Ascending aorta (tissue), 2 donors: Measurements from ENCODE around the gene GRM7. TPM values are rescaled to one million over a fixed set of nuclear protein-coding genes. Genes with fewer than 3 reads are reported as not detected.

Source experiments
- DNase-seq, 2 donors: peaks; one replicate each; pipeline ENCODE4 v3.0.0-alpha.2; 2019; ENCODE audit warnings: low spot score in 2 of 2
- H3K27ac ChIP-seq, 2 donors: fragments of 200-600 bp; sonication (generic); one replicate each; pipeline ENCODE4 v1.5.1; 2016 to 2017; ENCODE audit warnings: mild to moderate bottlenecking in 1 of 2
- H3K27me3 ChIP-seq: fragments of 200-600 bp; sonication (generic); one replicate; pipeline ENCODE4 v1.5.1; 2017
- H3K36me3 ChIP-seq, 2 donors: fragments of 200-600 bp; sonication (generic); one replicate each; pipeline ENCODE4 v1.5.1; 2016
- H3K4me1 ChIP-seq, 2 donors: fragments of 200-600 bp; sonication (generic); one replicate each; pipeline ENCODE4 v1.5.1; 2016 to 2017; ENCODE audit warnings: mild to moderate bottlenecking in 1 of 2
- H3K4me3 ChIP-seq, 2 donors: fragments of 200-600 bp; sonication (generic); one replicate each; pipeline ENCODE4 v1.5.1; 2016 to 2017; ENCODE audit warnings: mild to moderate bottlenecking in 1 of 2
- H3K9me3 ChIP-seq, 2 donors: fragments of 200-600 bp; sonication (generic); one replicate each; pipeline ENCODE4 v1.5.1; 2016
- intact Hi-C: fragments of 100-400 bp; cut with DNase I; formaldehyde crosslinking; loops from one replicate; pipeline ENCODE4 v1.15.1; 2023
- total RNA-seq: library from RNA; depleted of rRNA; stranded (reverse); fragments of >200 nt; gene quantifications from one replicate; pipeline ENCODE4 v1.1.0, GENCODE V29; 2016
- TF ChIP-seq, protein P1 (sequence below), 3 experiments: fragments of 200-600 bp in 2 of 3; fragments of 450-650 bp in 1 of 3; sonication (generic) in 2 of 3; IDR thresholded peaks; one replicate each; pipeline ENCODE4 v1.5.1; 2016 to 2019; ENCODE audit warnings: antibody characterized with exemption in 3 of 3, mild to moderate bottlenecking in 1 of 3, moderate library complexity in 1 of 3

The GRM7 gene
- total RNA-seq, 1 donor from 2014 or later: 4.8 TPM

DNA sequence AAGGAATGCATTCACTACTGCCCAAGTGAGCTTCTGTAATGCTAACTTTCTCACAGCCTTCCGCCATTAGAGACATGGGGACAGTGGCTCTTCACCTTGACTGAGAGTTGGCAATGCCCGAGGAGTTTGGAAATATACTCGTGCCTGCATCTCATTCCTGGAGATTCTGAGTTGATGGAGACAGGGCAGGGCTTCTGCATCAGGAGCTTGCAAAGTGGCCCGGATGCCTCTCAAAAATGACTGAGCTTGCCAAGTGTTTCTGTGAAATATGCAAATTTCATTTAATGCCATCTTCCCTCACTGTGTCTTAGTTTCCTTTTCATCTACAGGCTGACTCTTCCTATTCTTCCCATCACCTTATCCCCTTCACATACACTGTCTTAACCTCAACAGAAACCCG, 346.2 kb downstream of the GRM7 start:
- intact Hi-C loops: no loop called here
- TF ChIP-seq, protein P1, sequence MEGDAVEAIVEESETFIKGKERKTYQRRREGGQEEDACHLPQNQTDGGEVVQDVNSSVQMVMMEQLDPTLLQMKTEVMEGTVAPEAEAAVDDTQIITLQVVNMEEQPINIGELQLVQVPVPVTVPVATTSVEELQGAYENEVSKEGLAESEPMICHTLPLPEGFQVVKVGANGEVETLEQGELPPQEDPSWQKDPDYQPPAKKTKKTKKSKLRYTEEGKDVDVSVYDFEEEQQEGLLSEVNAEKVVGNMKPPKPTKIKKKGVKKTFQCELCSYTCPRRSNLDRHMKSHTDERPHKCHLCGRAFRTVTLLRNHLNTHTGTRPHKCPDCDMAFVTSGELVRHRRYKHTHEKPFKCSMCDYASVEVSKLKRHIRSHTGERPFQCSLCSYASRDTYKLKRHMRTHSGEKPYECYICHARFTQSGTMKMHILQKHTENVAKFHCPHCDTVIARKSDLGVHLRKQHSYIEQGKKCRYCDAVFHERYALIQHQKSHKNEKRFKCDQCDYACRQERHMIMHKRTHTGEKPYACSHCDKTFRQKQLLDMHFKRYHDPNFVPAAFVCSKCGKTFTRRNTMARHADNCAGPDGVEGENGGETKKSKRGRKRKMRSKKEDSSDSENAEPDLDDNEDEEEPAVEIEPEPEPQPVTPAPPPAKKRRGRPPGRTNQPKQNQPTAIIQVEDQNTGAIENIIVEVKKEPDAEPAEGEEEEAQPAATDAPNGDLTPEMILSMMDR (IDR thresholded peaks at IDR 0.05): no peak
- Histone ChIP-seq H3K9me3 (no peaks in the 10 kb centered on the region), H3K27ac (no peak overlapping the region), H3K4me1 (no peaks in the 10 kb centered on the region), H3K36me3 (no peaks in the 10 kb centered on the region), H3K4me3 (no peak overlapping the region), H3K27me3 (no peaks in the 10 kb centered on the region)
- no peak for DNase-seq

DNA sequence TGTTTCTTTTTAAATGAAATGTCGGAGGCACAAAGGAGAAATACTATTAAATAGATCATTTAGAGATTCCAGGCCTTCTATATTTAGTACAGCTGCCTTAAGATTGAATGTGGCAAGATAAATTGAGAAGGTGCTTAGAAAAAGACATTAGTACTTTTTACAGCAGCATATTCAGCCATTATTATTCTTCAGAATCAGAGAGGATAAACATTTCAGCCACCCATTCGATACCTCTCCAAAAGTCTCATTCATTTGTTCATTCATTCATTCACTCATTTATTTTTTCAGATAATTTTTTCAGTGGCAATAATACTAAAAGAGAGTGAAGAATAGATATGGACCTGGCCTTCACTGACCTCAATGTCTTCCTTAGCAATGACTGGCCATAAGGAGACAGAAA, 347.0 kb downstream of the GRM7 start:
- intact Hi-C loops: no loop called here
- TF ChIP-seq, protein P1 (IDR thresholded peaks at IDR 0.05): no peak
- no peak for DNase-seq
- Histone ChIP-seq H3K36me3 (no peaks in the 10 kb centered on the region), H3K27ac (no peak overlapping the region), H3K9me3 (no peaks in the 10 kb centered on the region), H3K4me3 (no peak overlapping the region), H3K27me3 (no peaks in the 10 kb centered on the region), H3K4me1 (no peaks in the 10 kb centered on the region)

DNA sequence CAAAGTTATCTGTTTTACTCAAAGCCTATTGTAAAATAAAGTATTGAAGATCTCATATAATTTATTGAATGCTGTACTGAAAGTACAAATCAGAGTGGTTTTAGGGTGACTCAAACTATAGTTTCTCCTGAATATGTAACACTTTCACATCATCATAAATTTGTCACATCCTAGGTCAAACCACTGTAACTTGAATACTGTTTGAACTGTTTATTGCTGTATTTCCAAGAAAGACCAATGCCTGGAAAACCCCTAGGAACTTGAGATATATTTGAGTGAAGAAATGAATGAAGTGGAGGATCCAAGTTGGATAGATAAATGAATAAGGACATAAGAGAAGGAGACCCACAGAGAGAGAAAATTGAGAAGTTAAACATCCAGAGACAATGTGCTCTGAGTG, 348.2 kb downstream of the GRM7 start:
- no peaks in the 10 kb centered on the region for H3K4me1 ChIP-seq
- H3K4me3 ChIP-seq: no peak overlapping the region
- H3K36me3 ChIP-seq: no peaks in the 10 kb centered on the region
- DNase-seq: no peak
- intact Hi-C loops: no loop called here
- H3K9me3 ChIP-seq: no peaks in the 10 kb centered on the region
- no peak overlapping the region for H3K27ac ChIP-seq
- H3K27me3 ChIP-seq: no peaks in the 10 kb centered on the region
- TF ChIP-seq, protein P1 (IDR thresholded peaks at IDR 0.05): no peak

DNA sequence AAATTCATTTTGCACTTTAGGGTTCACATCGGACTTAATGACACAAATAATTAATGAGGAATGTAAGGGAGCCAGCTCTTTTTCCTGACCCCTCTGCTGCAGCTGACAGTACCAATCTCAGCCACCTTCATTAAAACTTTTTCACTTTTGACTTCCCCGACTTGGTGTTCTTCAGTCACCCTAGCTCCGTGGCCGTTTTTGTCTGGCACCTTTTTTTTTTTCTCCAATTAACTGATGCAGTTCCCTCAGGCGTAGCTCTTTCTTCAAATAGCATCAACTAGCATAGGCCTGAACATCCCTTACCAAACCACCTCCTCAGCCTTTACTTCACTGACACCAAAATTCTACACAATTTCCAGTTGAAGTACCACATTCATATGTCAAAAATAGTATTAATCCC, 350.8 kb downstream of the GRM7 start:
- Histone ChIP-seq H3K4me1 (no peaks in the 10 kb centered on the region), H3K4me3 (no peak overlapping the region), H3K27ac (no peak overlapping the region), H3K27me3 (no peaks in the 10 kb centered on the region), H3K36me3 (no peaks in the 10 kb centered on the region), H3K9me3 (no peaks in the 10 kb centered on the region)
- intact Hi-C loops: no loop called here
- TF ChIP-seq, protein P1 (IDR thresholded peaks at IDR 0.05): no peak
- no peak for DNase-seq

DNA sequence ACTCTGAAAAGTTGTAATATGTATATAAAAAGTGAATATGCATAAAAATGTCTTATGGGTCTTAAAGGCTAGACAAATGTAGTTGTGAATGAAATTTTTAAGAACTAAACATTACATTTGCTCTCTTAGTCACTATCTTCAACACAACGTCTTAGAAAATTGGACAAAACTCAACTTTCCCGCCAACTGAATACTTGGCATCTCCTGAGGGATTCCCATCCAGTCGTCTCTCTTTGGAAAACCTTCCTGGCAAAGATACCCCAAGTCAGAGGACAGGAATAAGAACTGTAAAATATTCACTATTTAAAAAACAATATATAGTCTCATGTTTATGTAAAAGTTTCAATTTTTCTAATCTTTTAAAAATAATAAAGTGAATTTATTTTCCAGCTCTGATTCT, 354.8 kb downstream of the GRM7 start:
- H3K27me3 ChIP-seq: no peaks in the 10 kb centered on the region
- no peaks in the 10 kb centered on the region for H3K36me3 ChIP-seq
- H3K27ac ChIP-seq: no peak overlapping the region
- H3K9me3 ChIP-seq: no peaks in the 10 kb centered on the region
- intact Hi-C loops: no loop called here
- TF ChIP-seq, protein P1 (IDR thresholded peaks at IDR 0.05): no peak
- H3K4me1 ChIP-seq: no peaks in the 10 kb centered on the region
- no peak for DNase-seq
- H3K4me3 ChIP-seq: no peak overlapping the region

DNA sequence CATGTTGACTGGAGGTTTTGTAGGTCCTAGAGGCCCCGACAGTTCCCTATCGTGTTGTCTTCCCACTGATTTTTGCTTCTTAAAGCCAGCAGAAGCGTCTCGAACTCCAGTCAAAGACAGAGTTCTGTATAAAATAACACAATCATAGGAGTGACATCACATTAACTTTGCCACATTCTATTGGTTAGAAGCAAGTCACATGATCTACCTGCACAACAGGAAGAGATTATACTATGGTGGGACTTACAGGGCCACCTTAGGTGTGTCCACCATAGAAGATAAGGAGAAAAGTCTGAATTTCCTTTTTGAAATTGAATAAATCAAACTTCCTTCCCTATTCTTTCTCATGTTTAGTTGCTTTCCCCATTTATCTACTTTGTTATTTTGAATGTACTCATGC, 365.5 kb downstream of the GRM7 start:
- Histone ChIP-seq H3K27me3 (no peaks in the 10 kb centered on the region), H3K27ac (no peak overlapping the region), H3K4me3 (no peak overlapping the region), H3K4me1 (no peaks in the 10 kb centered on the region), H3K9me3 (no peaks in the 10 kb centered on the region), H3K36me3 (no peaks in the 10 kb centered on the region)
- intact Hi-C loops: no loop called here
- no peak for DNase-seq
- TF ChIP-seq, protein P1 (IDR thresholded peaks at IDR 0.05): no peak
